GM10847 (cell line): ENCODE data around the gene ZEB2.

ENCODE experiments used
- POLR2A ChIP-seq: IDR thresholded peaks from 2 replicates; pipeline ENCODE4 v1.6.1; 2011; ENCODE audit not compliant: insufficient read length; ENCODE audit errors: extremely low read depth

ZEB2 gene

GRCh38 chr2:144446136-144446535, 73.8 kb downstream of the ZEB2 start:
- TF ChIP-seq POLR2A = no peak

- TF ChIP-seq POLR2A = no peak
These were observed 74.7 kb downstream of the ZEB2 start for GRCh38 chr2:144445196-144445595.

- no peak for TF ChIP-seq POLR2A
These were observed 75.8 kb downstream of the ZEB2 start for GRCh38 chr2:144443837-144444817.

GRCh38 chr2:144441711-144442141, 78.2 kb downstream of the ZEB2 start:
- TF ChIP-seq POLR2A = no peak

GRCh38 chr2:144439993-144440392, 79.9 kb downstream of the ZEB2 start:
- TF ChIP-seq POLR2A = no peak

GRCh38 chr2:144438801-144439631, 80.9 kb downstream of the ZEB2 start:
- TF ChIP-seq POLR2A = no peak

GRCh38 chr2:144437636-144438035, 82.3 kb downstream of the ZEB2 start:
- TF ChIP-seq POLR2A = no peak

- no peak for TF ChIP-seq POLR2A
These were observed 85.3 kb downstream of the ZEB2 start for GRCh38 chr2:144434425-144435222.

- TF ChIP-seq POLR2A = no peak
These were observed 87.0 kb downstream of the ZEB2 start for GRCh38 chr2:144432921-144433320.

- no peak for TF ChIP-seq POLR2A
These were observed 87.9 kb downstream of the ZEB2 start for GRCh38 chr2:144431998-144432397.

GRCh38 chr2:144431392-144431783, 88.5 kb downstream of the ZEB2 start:
- no peak for TF ChIP-seq POLR2A

GRCh38 chr2:144430722-144431391, 89.1 kb downstream of the ZEB2 start:
- TF ChIP-seq POLR2A = no peak

GRCh38 chr2:144429396-144430112, 90.4 kb downstream of the ZEB2 start:
- no peak for TF ChIP-seq POLR2A

GRCh38 chr2:144426981-144427479, 92.9 kb downstream of the ZEB2 start:
- TF ChIP-seq POLR2A = no peak

- no peak for TF ChIP-seq POLR2A
These were observed 93.6 kb downstream of the ZEB2 start for GRCh38 chr2:144426355-144426754.
